VCaP (cell line): ENCODE results near the gene CPNE4.

Source experiments
- H3K27ac ChIP-seq: fragments of 450-650 bp; 2 replicates; pipeline ENCODE4 v1.5.1; 2017
- CTCF ChIP-seq: fragments of 450-650 bp; conservative IDR thresholded peaks from 2 replicates; pipeline ENCODE4 v1.5.1; 2017; ENCODE audit warnings: mild to moderate bottlenecking, moderate library complexity

CPNE4 gene

GRCh38 chr3:131793870-131794269, 240.9 kb downstream of the CPNE4 start:
- no peak for TF ChIP-seq CTCF
- no peak overlapping the region for H3K27ac ChIP-seq

GRCh38 chr3:131789188-131789587, 245.6 kb downstream of the CPNE4 start:
- TF ChIP-seq CTCF = no peak
- H3K27ac ChIP-seq = no peak overlapping the region

GRCh38 chr3:131786386-131786785, 248.4 kb downstream of the CPNE4 start:
- TF ChIP-seq CTCF = no peak
- H3K27ac ChIP-seq = no peak overlapping the region

- TF ChIP-seq CTCF = no peak
- no peak overlapping the region for H3K27ac ChIP-seq
Observed at GRCh38 chr3:131782751-131783150, 252.1 kb downstream of the CPNE4 start.

- no peak overlapping the region for H3K27ac ChIP-seq
- TF ChIP-seq CTCF = no peak
Observed at GRCh38 chr3:131778526-131778925, 256.3 kb downstream of the CPNE4 start.

- no peak for TF ChIP-seq CTCF
- no peak overlapping the region for H3K27ac ChIP-seq
Observed at GRCh38 chr3:131775650-131776049, 259.2 kb downstream of the CPNE4 start.

- H3K27ac ChIP-seq = no peak overlapping the region
- no peak for TF ChIP-seq CTCF
Observed at GRCh38 chr3:131772269-131773026, 262.4 kb downstream of the CPNE4 start.
